GM18499 (cell line): ENCODE results near the gene CHST10.
"Not testable (repeated sequence)": the region's sequence is repeated elsewhere in the genome, so short reads cannot be mapped to it uniquely, and the experiment has no call there.

Source experiments
- ATAC-seq: cut with Tn5 transposase; IDR thresholded peaks from one replicate; pipeline ENCODE4 v1.9.1; 2021; ENCODE audit warnings: moderate number of reproducible peaks; ENCODE audit not compliant: insufficient read depth, unreplicated experiment

CHST10 gene

DNA sequence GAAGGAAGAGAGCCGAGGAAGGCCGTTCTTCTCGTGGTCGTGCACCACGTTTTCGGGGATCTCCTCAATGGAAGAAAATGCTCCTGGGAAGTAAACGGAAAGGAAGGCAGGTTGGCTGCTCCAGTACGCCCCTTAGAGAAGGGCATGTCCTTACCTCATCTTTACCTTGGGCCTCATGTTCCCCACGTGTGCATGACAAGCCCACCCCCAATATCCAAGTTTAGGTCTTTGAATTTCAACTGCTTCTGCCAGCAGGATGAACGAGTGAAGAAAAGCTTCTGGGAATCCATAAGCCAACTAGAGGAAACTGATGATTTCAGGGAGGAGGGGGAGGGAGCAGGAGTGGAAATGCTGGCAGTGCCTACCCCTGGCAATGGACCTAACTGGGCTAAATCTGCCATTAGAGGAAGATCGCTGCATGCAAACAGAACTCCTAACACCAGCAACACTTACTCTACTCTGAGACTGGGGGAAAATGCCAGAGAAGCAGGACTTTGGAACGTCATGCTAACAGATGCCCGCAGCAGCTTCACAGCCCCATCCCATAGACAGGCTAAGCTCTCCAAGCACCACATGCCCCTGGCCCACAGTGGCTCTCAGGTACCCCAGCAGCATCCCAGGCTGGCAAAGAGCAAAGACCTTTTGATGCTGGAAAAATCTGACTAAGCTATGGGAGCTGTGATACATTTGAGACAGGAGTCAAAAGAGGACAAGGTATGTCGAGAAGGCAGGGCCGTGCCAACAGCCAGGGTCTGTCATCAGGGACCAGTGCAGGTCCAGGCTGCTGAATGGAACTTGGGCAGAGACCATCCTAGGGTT is 21.7 kb downstream of the CHST10 start:
- no peak for ATAC-seq

- ATAC-seq = peak; percentile 18
Measured at GRCh38 chr2:100394111-100394641, 23.3 kb downstream of the CHST10 start.

- ATAC-seq = no peak
Measured at GRCh38 chr2:100393362-100393761, 24.1 kb downstream of the CHST10 start.

DNA sequence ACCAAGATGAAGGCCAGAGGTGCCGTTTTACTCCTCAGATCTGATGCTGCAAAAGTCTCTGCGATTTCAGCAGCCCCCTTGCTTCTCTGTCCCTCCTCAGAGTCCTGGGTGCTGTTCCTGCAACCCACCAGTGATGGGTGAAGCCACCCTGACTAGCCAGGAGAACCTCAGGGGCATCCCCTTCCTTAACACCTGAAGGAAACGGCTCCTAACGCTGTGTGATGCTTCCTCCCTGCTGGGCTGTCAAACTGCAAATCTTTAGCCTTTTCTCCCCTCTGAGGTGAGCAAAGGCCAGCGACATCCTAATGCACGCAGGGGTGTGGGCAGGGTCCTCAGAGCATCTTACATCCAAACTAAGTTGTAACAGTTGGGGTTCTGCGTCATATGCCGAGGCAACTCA is 24.8 kb downstream of the CHST10 start:
- no peak for ATAC-seq

DNA sequence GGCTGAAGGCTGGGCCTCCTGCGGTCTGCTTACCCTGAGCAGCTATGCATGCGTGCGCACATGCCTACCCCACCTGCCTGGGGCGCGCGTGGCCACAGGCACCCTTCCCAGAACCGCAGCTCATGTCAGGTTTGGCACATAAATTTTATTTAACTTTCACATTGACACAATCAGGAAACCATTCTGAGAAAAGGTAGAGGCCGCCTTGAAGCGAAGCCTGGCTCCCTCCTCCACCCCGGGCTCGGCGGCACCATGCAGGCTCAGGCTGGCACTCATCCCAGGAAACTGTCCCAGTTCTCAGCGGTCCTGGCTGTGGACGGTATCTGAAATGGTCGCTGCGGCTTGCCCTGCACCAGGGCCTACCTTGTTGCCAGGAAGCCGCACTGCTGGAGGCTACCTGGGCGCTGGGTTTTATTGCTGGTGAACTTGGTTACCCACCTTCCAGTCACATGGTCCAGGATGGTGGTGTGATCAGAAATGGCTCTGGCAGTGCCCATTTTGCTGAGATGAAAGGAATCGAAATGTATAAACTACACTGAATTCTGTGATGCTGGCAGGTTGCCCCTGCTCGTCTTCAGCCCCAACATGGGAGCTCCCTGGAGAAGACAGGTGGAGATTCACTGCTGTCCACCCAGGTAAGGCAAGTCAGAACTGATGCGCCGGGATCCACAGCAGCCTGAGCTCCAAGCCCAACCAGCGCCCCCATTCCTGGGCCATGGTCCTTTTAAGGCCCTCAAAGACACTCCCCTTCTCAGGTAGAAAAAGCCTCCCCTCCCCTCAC is 25.5 kb downstream of the CHST10 start:
- ATAC-seq = no peak

GRCh38 chr2:100390001-100390940 is 27.2 kb downstream of the CHST10 start:
- no peak for ATAC-seq

DNA sequence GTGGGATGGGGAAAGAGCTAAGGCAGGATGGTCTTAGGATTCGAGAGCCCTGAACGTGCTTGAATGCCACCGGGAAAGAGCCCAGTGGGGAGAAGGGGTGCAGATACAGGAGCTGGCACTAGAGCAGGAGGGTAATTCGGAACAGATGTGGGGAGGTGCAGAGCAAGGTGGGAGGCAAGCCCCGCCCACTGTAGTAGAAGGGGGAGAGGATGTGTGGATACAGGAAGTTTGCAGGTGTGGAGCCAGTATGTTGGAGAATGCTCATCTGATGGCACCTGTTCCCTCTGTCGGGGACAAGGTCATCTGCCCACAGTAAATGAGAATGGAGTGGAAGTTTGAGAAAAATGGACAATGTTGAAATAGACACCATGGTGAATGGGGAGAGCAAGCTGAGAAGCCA is 28.8 kb downstream of the CHST10 start:
- ATAC-seq = no peak

DNA sequence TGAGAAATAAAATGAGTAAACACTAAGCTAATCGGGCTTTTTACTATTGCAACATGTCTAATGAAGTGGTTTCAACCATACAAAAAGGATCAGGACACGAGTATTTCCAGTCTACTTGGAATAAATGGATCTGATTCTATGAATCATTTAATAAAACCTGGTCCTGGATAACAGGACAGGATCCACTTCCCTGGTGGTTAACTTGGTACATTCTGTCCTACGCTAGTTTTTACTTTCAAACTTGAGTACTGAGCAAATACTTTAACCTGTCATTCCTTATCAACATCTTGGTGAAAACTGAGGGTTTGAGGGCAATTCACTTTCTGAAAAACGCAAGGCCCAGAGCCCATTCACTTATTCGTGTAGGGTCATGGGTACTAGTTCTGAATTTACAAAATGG is 33.5 kb downstream of the CHST10 start:
- ATAC-seq = no peak

- ATAC-seq = no peak
Measured at GRCh38 chr2:100383306-100383705, 34.2 kb downstream of the CHST10 start.

DNA sequence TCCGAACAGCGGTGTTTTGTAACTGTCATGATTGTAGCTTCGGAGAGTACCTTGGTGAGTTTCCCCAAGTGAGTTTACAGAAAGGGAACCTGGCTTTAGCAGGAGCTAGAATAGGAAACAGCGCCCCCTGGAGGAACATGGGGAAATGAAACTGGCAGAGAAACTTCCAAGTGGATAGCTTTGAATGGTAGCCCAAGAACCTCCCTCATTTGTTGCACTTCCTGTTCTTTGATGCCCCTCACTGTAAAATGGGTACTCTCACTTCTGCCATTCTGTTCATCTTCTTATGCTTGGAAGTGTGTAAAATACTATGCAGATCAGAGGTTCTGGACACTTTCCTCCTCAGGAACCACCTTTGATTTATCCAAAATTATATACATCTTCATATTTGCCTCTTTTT is 36.2 kb downstream of the CHST10 start:
- ATAC-seq = no peak

GRCh38 chr2:100380681-100381080 is 36.8 kb downstream of the CHST10 start:
- ATAC-seq = no peak

DNA sequence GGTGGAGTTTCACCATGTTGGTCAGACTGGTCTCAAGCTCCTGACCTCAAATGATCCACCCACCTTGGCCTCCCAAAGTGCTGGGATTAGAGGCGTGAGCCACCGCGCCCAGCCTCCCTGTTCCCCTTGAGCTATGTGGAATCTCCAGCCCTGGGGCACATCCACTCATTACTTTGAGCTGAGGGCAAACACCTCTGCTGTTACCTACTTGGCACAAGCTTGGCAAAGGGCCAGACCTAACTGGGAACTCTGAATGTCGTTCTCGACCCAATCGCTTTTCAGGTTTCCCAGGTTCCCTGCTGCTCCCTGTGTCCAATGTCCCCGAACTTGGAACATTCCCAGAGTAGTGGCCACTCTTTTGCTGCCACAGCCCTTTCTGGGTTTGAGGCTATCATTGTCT is 40.6 kb downstream of the CHST10 start:
- no peak for ATAC-seq

DNA sequence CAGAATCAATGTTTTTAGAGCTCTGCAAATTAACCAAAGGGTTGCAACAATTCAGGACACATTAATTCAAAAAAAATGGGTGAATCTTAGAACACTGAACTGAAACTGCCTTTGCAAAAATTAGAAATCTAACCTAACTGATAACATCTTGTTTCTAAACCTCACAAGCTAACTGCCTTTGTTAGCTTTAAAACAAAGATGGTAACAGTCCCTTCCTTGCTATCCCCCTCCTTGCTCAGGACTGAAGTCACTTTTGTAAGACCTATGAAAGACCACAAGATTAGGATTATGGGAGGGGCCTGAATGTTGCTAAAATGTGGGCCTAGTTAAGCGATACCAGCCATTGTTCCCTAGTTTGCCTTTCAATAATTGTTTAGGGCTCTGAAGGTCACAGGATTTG is 50.3 kb downstream of the CHST10 start:
- ATAC-seq = no peak

- no peak for ATAC-seq
Measured at GRCh38 chr2:100365434-100365833, 52.0 kb downstream of the CHST10 start.

DNA sequence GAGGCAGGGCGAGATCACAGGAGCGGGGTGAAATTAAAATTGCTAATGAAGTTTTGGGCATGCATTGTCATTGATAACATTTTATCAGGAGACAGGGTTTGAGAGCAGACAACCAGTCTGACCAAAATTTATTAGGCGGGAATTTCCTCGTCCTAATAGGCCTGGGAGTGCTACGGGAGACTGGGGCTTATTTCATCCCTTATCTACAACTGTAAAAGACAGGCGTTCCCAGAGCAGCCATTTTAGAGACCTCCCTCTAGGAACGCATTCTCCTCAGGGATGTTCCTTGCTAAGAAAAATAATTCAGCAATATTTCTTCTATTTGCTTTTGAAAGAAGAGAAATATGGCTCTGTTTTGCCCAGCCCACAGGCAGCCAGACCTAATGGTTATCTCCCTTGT is 55.2 kb downstream of the CHST10 start:
- ATAC-seq = not testable (repeated sequence)

DNA sequence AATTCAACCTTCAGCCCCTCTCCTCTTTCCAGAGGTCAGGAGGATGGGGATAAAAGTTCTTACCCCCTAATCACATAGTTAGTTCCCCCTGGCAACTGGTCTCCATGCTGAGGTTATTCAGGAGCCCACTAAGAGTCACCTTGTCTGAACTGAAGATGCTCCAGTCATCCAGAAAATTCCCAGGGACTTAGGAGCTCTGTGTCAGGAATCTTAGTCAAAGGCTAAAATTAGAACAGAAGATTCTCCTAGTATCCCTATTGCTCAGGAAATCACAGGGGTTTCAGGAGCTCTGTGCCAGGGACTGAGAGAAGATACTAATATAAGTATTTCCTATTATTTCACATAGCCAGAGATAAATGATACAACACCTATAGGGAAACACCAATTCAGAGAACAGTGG is 57.9 kb downstream of the CHST10 start:
- ATAC-seq = no peak

DNA sequence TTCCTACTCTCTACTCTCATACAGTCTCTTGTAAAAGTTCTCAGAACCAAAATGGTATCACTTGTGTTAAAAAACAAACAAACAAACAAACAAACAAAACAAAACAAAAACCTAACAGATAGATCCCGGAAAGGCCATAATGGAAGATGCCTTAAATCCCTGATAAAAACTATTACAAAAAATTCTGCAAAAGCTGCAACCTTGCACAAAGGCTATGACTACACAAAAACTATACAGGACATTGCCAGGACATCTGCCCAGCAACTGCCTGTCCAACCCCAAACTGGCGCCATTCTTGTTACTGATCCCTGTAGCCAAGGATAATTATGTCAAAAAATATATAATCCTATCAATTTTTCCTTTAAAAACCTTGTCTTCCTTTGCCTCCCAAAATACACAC is 58.9 kb downstream of the CHST10 start:
- ATAC-seq = no peak

- ATAC-seq = no peak
Measured at GRCh38 chr2:100352521-100352920, 64.9 kb downstream of the CHST10 start.

DNA sequence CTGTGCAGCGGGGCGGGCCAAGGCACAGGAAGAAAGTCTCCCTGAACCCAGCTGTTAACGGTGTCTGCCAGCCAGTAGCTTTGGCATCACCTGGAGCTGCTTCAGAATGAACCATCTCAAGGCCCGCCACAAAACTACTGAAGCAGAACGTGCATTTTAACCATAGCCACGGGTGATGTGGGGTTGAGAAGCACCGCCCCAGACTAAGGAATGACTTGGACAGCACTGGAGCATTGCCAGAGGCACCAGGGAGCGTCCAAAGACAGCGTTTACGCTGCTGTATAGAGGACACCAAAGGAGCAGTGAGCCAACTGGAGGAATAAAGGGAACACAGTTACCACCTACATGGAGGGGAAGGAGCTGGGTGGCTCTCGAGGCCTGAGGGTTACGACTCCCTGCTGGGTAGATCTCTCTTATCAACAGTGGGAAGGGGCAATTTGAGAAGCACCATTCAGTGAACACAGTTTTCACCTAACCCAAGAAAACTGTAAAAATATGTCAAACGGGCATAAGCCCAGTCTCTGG is 66.7 kb downstream of the CHST10 start:
- no peak for ATAC-seq

DNA sequence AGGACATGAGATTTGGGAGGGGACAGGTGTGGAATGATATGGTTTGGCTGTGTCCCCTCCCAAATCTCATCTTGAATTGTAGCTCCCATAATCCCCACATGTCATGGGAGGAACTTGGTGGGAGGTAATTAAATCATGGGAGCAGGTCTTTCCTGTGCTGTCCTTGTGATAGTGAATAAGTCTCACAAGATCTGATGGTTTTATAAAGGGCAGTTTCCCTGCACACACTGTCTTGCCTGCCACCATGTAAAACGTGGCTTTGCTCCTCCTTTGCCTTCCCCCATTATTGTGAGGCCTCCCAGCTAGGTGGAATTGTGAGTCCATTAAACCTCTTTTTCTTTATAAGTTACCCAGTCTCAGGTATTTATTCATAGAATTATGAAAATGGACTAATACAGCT is 72.3 kb downstream of the CHST10 start:
- not testable (repeated sequence) for ATAC-seq
